ENCODE results near the gene SPEN.

The SPEN gene

DNA sequence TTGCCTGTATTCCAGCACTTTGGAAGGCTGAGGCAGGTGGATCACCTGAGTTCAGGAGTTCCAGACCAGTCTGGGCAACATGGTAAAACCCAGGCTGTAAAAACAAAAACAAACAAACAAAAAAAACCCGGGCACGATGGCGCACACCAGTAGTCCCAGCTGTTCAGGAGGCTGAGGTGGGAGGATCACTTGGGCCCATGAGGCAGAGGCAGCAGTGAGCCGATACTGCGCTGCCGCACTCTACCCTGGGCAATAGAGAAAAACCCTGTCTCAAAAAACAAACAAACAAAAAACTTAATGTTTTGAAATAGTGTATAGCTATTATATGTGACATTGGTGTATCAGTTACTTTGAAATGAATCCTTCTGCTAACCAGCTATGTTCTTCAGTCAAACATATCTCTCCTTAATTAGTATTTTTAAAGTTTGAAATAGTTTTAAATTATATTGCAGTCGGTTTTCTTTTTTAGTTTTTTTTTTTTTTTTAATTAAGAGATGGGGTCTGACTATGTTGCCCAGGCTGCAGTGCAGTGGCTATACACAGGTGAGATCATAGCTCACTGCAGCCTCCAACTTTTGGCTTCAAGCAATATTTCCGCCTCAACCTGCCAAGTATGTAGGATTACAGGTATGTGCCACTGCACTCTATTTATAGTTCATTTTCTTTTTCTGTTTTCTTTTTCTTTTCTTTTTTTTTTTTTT lies 11.3 kb downstream of the SPEN start:
- WGBS, 2 experiments (ENCODE audit: insufficient coverage in 2 of 2) = 100% methylated on average over 3 to 4 of the region's 8 CpGs
- no peak overlapping the region for H3K27ac ChIP-seq (ENCODE audit: low read depth, low read length, severe bottlenecking)
- H3K9me3 ChIP-seq (ENCODE audit: control insufficient read depth, low read length) = no peaks in the 10 kb centered on the region
- no peak overlapping the region for H3K4me3 ChIP-seq (ENCODE audit: extremely low read depth, insufficient read depth, low read length, poor library complexity, severe bottlenecking)
- H3K4me1 ChIP-seq (ENCODE audit: control insufficient read depth, insufficient read depth, low read length, poor library complexity, severe bottlenecking) = no peaks in the 10 kb centered on the region
- H3K36me3 ChIP-seq (ENCODE audit: control insufficient read depth, insufficient read depth, low read length) = no peaks in the 10 kb centered on the region

DNA sequence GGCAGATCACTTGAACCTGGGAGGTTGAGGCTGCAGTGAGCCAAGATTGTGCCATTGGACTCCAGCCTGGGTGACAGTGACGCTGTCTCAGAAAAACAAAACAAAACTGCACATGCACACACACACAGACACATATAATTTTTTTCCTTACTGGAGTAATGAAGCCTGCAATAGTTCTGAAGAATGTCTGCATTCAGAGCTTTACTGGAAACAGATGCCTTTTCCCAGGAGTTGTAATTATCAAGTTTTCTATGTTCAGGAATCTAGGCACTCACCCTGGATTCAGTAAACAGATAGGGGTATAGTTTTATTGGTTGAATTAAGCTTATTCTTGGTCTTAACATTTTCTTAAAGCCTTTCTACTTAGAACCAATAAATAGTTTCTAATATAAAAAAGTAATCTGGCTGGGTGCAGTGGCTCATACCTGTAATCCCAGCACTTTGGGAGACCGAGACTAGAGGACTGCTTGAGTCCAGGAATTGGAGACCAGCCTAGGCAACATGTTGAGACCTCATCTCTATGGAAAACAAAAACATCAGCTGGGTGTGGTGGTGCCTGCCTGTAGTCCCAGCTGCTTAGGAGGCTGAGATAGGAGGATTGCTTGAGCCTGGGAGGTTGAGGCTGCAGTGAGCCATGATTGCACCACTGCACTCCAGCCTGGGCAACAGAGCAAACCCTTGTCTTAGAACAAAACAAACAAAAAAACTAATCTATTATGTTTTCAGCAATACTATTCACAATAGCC lies 15.8 kb downstream of the SPEN start:
- Histone ChIP-seq H3K4me1 (ENCODE audit: control insufficient read depth, insufficient read depth, low read length, poor library complexity, severe bottlenecking) (no peaks in the 10 kb centered on the region), H3K9me3 (ENCODE audit: control insufficient read depth, low read length) (no peaks in the 10 kb centered on the region), H3K36me3 (ENCODE audit: control insufficient read depth, insufficient read depth, low read length) (peaks cover 5% of the 10 kb centered on the region), H3K27ac (ENCODE audit: low read depth, low read length, severe bottlenecking) (no peak overlapping the region), H3K4me3 (ENCODE audit: extremely low read depth, insufficient read depth, low read length, poor library complexity, severe bottlenecking) (no peak overlapping the region)
- WGBS, 2 experiments (ENCODE audit: insufficient coverage in 2 of 2) = 100% methylated on average over 1 of the region's 2 CpGs; no CpG with 5 or more reads in 1 of the 2 experiments

DNA sequence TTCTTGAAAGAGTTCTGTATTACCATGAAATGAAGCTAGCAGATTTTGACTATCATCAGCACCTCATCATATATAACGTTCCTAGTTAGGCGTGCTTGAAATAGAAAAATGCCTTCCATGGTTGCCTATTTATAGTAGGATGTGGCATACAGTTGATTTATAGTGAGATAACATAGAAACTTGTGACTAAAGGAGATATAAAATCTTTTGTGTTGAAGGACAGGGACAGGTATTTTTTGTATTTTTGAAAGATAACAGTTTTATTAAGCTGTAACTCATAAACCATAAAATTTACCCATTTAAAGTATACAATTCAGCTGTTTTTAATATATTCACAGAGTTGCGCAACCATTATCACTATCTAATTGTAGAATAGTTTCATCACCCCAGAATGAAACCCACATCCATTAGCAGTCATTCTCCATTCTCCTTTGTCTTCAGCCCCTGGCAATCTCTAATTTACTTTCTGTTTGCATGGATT lies 19.3 kb downstream of the SPEN start:
- no peaks in the 10 kb centered on the region for H3K4me1 ChIP-seq (ENCODE audit: control insufficient read depth, insufficient read depth, low read length, poor library complexity, severe bottlenecking)
- H3K9me3 ChIP-seq (ENCODE audit: control insufficient read depth, low read length) = no peaks in the 10 kb centered on the region
- WGBS, 2 experiments (ENCODE audit: insufficient coverage in 2 of 2) = 90% methylated on average over 1 of the region's 3 CpGs; no CpG with 5 or more reads in 1 of the 2 experiments
- no peak overlapping the region for H3K27ac ChIP-seq (ENCODE audit: low read depth, low read length, severe bottlenecking)
- no peak overlapping the region for H3K4me3 ChIP-seq (ENCODE audit: extremely low read depth, insufficient read depth, low read length, poor library complexity, severe bottlenecking)
- peaks cover 5% of the 10 kb centered on the region for H3K36me3 ChIP-seq (ENCODE audit: control insufficient read depth, insufficient read depth, low read length)

DNA sequence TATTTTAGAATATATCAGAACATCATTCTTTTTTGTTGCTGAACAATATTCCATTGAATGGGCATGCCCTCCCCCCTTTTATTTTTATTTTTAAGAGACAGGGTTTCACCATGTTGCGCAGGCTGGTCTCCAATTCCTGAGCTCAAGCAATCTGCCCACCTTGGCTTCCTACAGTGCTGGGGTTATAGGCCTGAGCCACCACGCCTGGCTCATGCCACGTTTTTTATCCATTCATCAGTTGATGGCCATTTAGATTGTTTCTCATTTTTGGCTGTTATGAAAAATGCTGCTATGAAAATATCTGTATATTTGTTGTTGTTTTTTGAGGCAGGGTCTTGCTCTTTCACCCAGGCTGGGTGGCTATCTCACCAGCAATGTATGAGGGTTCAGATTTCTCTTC lies 19.8 kb downstream of the SPEN start:
- Histone ChIP-seq H3K36me3 (ENCODE audit: control insufficient read depth, insufficient read depth, low read length) (peaks cover 5% of the 10 kb centered on the region), H3K27ac (ENCODE audit: low read depth, low read length, severe bottlenecking) (no peak overlapping the region), H3K4me3 (ENCODE audit: extremely low read depth, insufficient read depth, low read length, poor library complexity, severe bottlenecking) (no peak overlapping the region), H3K4me1 (ENCODE audit: control insufficient read depth, insufficient read depth, low read length, poor library complexity, severe bottlenecking) (no peaks in the 10 kb centered on the region), H3K9me3 (ENCODE audit: control insufficient read depth, low read length) (no peaks in the 10 kb centered on the region)
- WGBS, 2 experiments (ENCODE audit: insufficient coverage in 2 of 2) = 100% methylated on average over 1 to 3 of the region's 3 CpGs

DNA sequence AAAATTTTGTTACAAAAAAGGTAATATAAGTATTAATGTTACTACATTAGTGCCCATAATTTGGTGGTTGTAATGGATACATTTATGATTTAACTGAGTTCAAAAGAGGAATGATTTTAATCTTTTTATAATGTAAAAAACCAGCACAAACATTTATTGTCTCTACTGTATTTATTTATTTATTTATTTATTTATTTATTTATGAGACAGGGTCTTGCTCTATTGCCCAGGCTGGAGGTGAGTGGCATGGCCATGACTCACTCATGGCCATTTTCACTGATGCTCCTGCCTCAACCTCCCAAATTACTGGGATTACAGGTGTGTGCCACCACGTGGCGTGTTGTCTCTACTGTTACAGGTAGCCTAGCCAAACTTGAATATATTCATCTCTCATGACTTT lies 21.9 kb downstream of the SPEN start:
- H3K9me3 ChIP-seq (ENCODE audit: control insufficient read depth, low read length) = no peaks in the 10 kb centered on the region
- H3K4me1 ChIP-seq (ENCODE audit: control insufficient read depth, insufficient read depth, low read length, poor library complexity, severe bottlenecking) = no peaks in the 10 kb centered on the region
- H3K36me3 ChIP-seq (ENCODE audit: control insufficient read depth, insufficient read depth, low read length) = peaks cover 19% of the 10 kb centered on the region
- H3K4me3 ChIP-seq (ENCODE audit: extremely low read depth, insufficient read depth, low read length, poor library complexity, severe bottlenecking) = no peak overlapping the region
- 100% methylated on average over 2 of the region's 2 CpGs; no CpG with 5 or more reads in 1 of the 2 experiments for WGBS, 2 experiments (ENCODE audit: insufficient coverage in 2 of 2)
- H3K27ac ChIP-seq (ENCODE audit: low read depth, low read length, severe bottlenecking) = no peak overlapping the region

DNA sequence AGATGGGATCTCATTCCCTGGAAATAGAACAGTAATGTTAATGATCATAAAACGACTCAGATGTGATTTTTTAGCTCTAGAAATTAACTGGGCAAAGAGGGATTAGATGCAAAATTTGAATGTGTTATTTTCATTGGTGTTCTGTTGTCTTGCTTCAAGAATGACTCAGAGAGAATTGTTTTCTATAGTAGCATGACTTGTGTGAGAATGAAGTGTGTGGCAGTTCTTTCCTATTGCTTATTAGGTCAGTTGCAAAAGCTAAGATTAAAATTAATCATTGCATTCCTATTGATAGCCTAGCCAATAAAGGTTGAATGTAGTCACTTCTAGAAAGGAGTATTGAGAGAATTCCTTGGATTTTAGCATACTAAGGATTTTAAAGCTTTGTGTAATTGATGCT lies 22.9 kb downstream of the SPEN start:
- peaks cover 19% of the 10 kb centered on the region for H3K36me3 ChIP-seq (ENCODE audit: control insufficient read depth, insufficient read depth, low read length)
- H3K9me3 ChIP-seq (ENCODE audit: control insufficient read depth, low read length) = no peaks in the 10 kb centered on the region
- no peak overlapping the region for H3K27ac ChIP-seq (ENCODE audit: low read depth, low read length, severe bottlenecking)
- H3K4me1 ChIP-seq (ENCODE audit: control insufficient read depth, insufficient read depth, low read length, poor library complexity, severe bottlenecking) = no peaks in the 10 kb centered on the region
- H3K4me3 ChIP-seq (ENCODE audit: extremely low read depth, insufficient read depth, low read length, poor library complexity, severe bottlenecking) = no peak overlapping the region
- WGBS, 2 experiments (ENCODE audit: insufficient coverage in 2 of 2) = 69 to 94% methylated on average over 1 of the region's 1 CpG

DNA sequence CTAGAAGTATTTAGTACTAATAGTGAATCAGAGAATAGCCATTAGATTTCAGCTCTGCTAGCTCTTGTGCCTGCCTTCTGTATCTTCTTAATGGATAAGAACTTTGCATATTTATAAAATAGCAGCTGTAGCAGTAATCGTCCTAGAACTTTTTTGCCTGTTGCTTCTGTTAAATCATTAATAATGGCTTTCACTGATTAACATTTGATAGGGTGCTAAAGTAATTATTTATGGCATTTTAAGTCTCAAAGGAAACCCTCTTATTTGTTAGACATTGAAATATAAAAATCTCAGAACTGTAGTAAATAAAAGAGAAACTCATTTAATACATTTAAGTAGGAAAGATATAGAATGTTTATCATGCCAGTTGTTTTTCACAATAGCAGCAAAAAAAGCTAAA lies 27.0 kb downstream of the SPEN start:
- Histone ChIP-seq H3K9me3 (ENCODE audit: control insufficient read depth, low read length) (no peaks in the 10 kb centered on the region), H3K36me3 (ENCODE audit: control insufficient read depth, insufficient read depth, low read length) (peaks cover 39% of the 10 kb centered on the region), H3K27ac (ENCODE audit: low read depth, low read length, severe bottlenecking) (no peak overlapping the region), H3K4me1 (ENCODE audit: control insufficient read depth, insufficient read depth, low read length, poor library complexity, severe bottlenecking) (no peaks in the 10 kb centered on the region), H3K4me3 (ENCODE audit: extremely low read depth, insufficient read depth, low read length, poor library complexity, severe bottlenecking) (no peak overlapping the region)
- no CpG with 5 or more reads among the region's 1 CpG for WGBS, 2 experiments (ENCODE audit: insufficient coverage in 2 of 2)

DNA sequence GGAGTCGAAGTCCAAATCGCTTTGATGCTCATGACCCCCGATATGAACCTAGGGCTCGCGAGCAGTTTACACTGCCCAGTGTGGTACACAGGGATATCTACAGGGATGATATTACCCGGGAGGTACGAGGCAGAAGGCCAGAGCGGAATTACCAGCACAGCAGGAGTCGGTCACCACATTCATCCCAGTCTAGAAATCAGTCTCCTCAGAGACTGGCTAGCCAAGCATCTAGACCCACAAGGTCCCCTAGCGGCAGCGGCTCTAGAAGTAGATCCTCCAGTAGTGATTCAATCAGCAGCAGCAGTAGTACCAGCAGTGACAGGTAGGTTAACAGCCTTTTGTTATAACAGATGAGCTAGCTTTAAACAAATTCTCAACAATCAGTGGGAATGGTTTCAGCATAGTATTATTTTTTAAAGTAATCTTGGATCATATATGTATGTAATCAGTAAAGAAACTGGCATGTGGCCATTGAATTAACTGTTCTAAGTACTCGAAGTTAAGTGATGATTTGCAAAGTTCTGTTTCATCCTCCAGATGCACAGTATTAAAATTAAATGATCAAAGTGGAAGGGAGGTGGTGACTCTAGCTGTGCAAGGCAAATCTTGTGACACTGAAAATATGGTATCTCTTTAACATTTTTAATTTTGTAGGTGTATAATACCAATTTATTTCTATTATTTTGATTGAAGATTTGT lies 29.0 kb downstream of the SPEN start:
- peaks cover 43% of the 10 kb centered on the region for H3K36me3 ChIP-seq (ENCODE audit: control insufficient read depth, insufficient read depth, low read length)
- no peaks in the 10 kb centered on the region for H3K4me1 ChIP-seq (ENCODE audit: control insufficient read depth, insufficient read depth, low read length, poor library complexity, severe bottlenecking)
- H3K9me3 ChIP-seq (ENCODE audit: control insufficient read depth, low read length) = no peaks in the 10 kb centered on the region
- no peak overlapping the region for H3K4me3 ChIP-seq (ENCODE audit: extremely low read depth, insufficient read depth, low read length, poor library complexity, severe bottlenecking)
- WGBS, 2 experiments (ENCODE audit: insufficient coverage in 2 of 2) = 87 to 90% methylated on average over 8 to 12 of the region's 12 CpGs
- no peak overlapping the region for H3K27ac ChIP-seq (ENCODE audit: low read depth, low read length, severe bottlenecking)

DNA sequence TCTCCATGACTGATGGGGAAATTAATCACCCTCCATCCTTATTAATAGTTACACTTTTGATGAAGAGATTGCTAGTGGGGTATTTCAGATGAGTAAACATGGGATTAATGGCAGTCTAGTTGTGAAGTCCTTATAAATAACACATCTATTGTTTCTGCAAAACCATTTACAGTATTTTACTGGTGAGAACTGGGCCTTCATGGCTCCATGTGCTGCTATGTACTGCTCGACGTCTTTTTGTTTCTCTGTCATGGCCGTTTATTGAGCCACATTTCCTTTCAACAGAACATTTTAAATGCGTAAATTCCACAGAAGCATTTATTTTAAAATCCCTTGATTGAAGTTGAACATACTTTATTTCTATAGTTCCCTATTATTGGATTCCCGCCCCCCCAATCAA lies 34.5 kb downstream of the SPEN start:
- Histone ChIP-seq H3K4me1 (ENCODE audit: control insufficient read depth, insufficient read depth, low read length, poor library complexity, severe bottlenecking) (peaks cover 13% of the 10 kb centered on the region), H3K27ac (ENCODE audit: low read depth, low read length, severe bottlenecking) (no peak overlapping the region), H3K4me3 (ENCODE audit: extremely low read depth, insufficient read depth, low read length, poor library complexity, severe bottlenecking) (no peak overlapping the region), H3K9me3 (ENCODE audit: control insufficient read depth, low read length) (no peaks in the 10 kb centered on the region), H3K36me3 (ENCODE audit: control insufficient read depth, insufficient read depth, low read length) (peaks cover 18% of the 10 kb centered on the region)
- WGBS, 2 experiments (ENCODE audit: insufficient coverage in 2 of 2) = 95 to 98% methylated on average over 4 to 5 of the region's 5 CpGs

DNA sequence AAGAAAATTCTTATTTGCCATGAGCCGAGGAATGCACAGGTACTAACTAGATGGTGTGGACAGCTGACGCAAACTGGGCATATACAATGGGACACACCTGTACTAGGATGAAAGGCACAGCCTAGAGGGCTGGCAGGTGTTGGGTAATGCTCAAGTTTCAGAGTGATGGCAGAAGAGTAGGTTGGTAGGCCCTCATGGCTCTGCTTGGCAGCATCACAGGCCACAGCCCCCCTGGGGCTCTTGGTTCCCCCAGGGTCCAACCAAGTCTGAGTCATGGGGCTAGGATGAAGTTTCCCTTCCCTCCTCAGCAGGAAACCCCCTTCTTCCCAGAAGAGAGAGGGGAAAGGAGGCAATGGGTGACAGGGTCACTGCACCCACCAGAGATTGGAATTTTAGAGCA lies 35.2 kb downstream of the SPEN start:
- 92 to 96% methylated on average over 2 of the region's 2 CpGs for WGBS, 2 experiments (ENCODE audit: insufficient coverage in 2 of 2)

More for the DNA sequence above, 35.2 kb downstream of the SPEN start:
- Histone ChIP-seq H3K27ac (ENCODE audit: low read depth, low read length, severe bottlenecking) (no peak overlapping the region), H3K4me3 (ENCODE audit: extremely low read depth, insufficient read depth, low read length, poor library complexity, severe bottlenecking) (no peak overlapping the region), H3K4me1 (ENCODE audit: control insufficient read depth, insufficient read depth, low read length, poor library complexity, severe bottlenecking) (peaks cover 13% of the 10 kb centered on the region), H3K9me3 (ENCODE audit: control insufficient read depth, low read length) (no peaks in the 10 kb centered on the region), H3K36me3 (ENCODE audit: control insufficient read depth, insufficient read depth, low read length) (peaks cover 11% of the 10 kb centered on the region)

Data from mesodermal cell (in vitro differentiated cells).